NCI-H1930 (cell line): Measurements from ENCODE around the gene UNC119B.
"Not testable (repeated sequence)": the region's sequence is repeated elsewhere in the genome, so short reads cannot be mapped to it uniquely, and the experiment has no call there.

ENCODE experiments used
- DNase-seq, 2 experiments: peaks; one replicate each; lab custom pipeline; 2025; lab: John Stamatoyannopoulos, UW

UNC119B gene

GRCh38 chr12:120710031-120710804, at the start of gene UNC119B:
Gene UNC119B (plus strand): TSS chr12:120710458. CDS start chr12:120710475, 17 bp downstream.
- DNase-seq = peak; percentile 13 to 28

- DNase-seq = no peak
These were observed 48.8 kb upstream of the UNC119B start for GRCh38 chr12:120661432-120661831.

- DNase-seq = no peak
These were observed 47.4 kb upstream of the UNC119B start for GRCh38 chr12:120662879-120663278.

DNA sequence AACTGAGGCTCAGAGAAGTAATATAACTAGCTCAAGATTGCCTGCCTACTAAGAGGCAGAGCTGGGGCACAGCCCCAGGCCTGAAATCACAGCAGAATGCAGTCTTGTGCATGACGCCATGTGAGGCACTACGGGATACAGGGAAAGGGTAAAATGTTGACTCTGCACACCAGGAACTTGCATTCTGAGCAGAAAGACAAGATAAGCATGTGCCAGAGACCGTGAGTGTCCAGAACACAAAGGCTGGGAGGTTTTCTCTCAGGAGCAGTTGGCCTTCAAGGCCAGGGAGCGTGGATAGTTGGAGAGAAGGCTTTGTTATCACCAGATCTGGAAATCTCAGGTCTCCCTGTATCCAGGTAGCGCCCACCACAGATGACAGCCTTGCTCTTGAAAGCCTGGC, 46.5 kb upstream of the UNC119B start:
- no peak for DNase-seq

DNA sequence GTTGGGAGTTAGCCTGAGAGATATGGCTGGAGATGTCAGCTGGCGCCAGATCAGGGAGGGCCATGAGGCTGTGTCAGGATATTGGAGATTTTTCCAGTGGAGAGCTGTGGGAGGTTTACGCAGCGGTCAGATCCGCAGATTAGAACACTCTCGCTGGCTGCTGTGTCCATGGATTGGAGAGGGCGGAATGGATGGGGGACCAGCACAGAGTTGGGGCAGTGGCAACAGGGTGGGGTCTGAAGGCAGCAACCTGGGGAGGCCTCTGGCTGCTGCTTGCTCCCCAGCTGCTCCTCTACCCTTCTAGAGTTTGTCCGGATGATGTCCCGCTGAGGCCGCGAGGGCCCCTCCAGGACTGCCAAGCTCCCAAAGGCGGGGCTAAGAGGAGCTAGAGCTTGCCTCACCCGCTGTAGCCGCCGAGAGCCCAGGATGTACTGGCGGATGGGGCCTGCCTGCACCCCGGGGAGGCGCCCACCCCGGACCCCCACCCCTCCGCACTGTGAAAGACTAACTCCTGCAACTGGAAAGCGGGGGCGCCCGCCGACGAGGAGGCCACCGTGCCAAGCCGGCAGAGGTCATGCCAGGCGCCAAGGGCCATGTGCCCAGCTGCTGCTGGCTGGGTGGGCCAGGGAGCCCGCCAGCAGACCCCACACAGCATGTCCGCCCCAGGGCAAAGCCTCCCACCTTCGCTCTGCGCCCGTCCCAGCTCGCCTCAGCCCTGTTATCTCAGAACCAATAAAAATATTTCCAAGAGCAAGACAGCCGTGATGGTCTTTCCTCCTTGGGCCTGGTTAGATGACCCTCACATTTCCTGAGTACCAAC, 43.5 kb upstream of the UNC119B start:
- no peak for DNase-seq

DNA sequence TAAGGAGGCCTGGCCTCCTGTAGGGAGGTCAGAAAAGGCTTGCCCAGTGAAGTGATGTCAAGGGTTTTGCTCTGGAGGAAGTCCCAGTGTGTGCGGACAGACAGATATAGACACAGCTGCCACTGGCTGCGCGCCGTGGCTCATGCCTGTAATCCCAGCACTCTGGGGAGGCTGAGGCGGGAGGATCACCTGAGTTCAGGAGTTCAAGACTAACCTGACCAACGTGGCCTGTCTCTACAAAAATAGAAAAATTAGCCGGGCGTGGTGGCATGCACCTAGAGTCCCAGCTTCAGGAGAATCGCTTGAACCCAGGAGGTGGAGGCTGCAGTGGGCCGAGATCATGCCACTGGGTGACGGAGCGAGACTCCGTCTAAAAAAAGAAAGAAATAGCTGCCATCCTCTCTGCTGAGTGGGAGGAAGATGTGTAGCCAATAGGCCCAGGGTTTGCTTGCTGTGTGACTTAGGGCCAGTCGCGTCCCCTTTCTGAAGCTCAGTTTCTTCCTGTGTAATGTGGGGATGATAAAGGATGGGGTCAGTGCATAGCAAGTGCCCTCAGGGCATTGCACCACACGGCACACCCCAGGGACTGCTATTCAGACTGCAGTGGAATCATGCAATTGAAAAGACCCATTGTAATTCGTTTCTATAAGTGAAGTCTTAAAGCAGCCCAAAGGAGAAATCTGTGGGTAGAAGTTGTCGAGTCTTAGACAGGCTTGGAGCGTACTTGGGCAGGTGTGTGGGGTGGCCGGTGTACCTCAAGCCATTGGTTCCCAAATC, 42.0 kb upstream of the UNC119B start:
- no peak for DNase-seq

GRCh38 chr12:120668868-120669840, 41.1 kb upstream of the UNC119B start:
- no peak for DNase-seq

- DNase-seq = not testable (repeated sequence)
These were observed 40.0 kb upstream of the UNC119B start for GRCh38 chr12:120670237-120670636.

- no peak for DNase-seq
These were observed 39.6 kb upstream of the UNC119B start for GRCh38 chr12:120670667-120671066.

- no peak for DNase-seq
These were observed 36.1 kb upstream of the UNC119B start for GRCh38 chr12:120674097-120674636.

- DNase-seq = no peak
These were observed 32.3 kb upstream of the UNC119B start for GRCh38 chr12:120677765-120678473.

- DNase-seq = no peak
These were observed 31.7 kb upstream of the UNC119B start for GRCh38 chr12:120678572-120678971.

DNA sequence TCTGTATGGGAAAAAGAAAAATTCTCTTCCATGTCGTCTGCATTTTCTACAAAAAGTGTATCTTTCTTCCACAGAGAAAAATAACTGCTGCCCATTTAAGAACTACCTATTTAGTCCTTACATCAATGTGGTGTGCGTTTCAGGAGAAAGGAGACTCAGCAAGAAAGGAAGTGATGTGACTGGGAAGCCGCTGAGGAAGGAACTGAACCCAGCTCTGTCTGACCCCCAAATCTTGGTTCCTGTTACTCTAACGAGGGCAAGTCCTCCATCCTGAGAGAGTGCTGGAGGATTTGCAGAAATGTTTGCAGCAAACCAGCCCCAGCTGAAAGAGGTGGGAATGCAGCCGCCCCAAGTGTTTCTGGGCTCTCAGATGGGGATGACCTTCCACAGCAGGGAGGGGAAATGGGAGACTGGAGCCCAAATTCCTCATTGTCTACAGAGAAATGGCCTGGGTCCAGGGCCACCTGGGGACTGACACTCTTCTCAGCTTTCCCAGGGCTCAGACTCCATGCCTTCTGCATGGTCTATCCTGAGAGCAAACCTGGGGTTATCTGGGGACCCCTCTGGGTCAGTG, 30.0 kb upstream of the UNC119B start:
- DNase-seq = no peak

DNA sequence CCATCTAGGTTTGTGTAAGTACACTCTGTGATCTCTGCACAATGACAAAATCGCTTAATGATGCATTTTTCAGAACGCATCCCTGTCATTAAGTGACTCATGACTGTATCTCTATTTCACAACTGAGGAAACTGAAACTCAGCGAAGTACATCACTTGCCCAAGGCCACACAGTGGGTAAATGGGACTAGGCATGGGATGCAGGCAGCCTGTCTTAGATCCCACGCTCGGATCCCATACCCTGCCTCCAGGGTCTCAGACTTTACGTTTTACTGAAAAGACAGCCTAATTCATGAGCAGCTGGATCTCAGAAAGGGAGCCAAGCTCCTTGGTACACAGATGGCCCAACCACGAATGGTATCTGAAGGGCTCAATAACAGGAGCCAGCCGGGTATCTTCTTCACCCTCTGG, 25.7 kb upstream of the UNC119B start:
- DNase-seq = no peak

GRCh38 chr12:120685522-120685921, 24.7 kb upstream of the UNC119B start:
- DNase-seq = no peak

DNA sequence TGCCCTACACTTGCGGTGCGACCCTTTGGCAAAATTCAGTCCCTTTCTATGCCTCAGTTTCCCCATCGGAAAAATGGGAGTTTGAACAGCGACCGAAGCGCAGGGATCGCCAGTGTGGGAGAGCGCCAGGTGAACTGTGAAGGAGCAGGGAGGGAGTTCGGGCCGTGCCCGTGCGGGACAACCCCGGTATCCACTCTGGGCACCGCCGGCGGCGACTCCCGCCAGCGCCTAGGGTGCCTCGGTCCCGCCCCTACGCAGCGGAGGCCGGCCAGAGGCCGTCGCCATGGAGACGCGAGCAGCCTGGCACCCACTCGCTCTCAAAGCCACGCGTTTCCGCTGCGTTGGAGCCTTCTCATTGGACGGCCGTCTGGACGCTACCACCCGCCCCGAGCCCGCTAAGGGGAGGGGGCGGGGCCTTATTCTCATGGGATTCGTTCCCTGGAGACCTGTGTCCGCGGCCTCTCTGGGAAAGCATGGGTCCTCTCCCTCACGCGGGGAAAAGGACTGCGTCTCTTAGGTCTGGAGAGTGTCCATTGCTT, 24.0 kb upstream of the UNC119B start:
- peak; percentile 95 to 97 for DNase-seq

GRCh38 chr12:120686690-120687577, 23.3 kb upstream of the UNC119B start, which contains the start of gene MLEC:
Gene MLEC (plus strand): TSS chr12:120687149. CDS start chr12:120687297, 148 bp downstream.
- peak; percentile 96 to 97 for DNase-seq

- no peak for DNase-seq
These were observed 22.5 kb upstream of the UNC119B start for GRCh38 chr12:120687578-120688289.
